HepG2 (cell line): Measurements from ENCODE around the gene PPP1R14D. TPM values are rescaled to one million over a fixed set of nuclear protein-coding genes. Genes with fewer than 3 reads are reported as not detected.

Experiments
- ELF3 ChIP-seq: IDR thresholded peaks from 2 replicates; pipeline ENCODE4 v1.6.1; 2016; ENCODE audit warnings: missing genetic modification reagents, missing compliant biosample characterization
- HNF4A ChIP-seq: sonication (generic); formaldehyde crosslinking; IDR thresholded peaks from 2 replicates; pipeline ENCODE4 v1.4.0; 2020; ENCODE audit warnings: missing genetic modification reagents
- ISL2 ChIP-seq: sonication (generic); formaldehyde crosslinking; IDR thresholded peaks from 2 replicates; pipeline ENCODE4 v1.5.0; 2020; ENCODE audit warnings: missing genetic modification reagents
- MAZ ChIP-seq, 2 experiments: sonication (generic) in 1 of 2; formaldehyde crosslinking in 1 of 2; IDR thresholded peaks; 2 replicates each; pipeline versions ENCODE4 v1.5.0 to v1.6.1; 2012 to 2020; ENCODE audit warnings: low read depth in 2 of 2, mild to moderate bottlenecking in 2 of 2, borderline replicate concordance in 1 of 2, improper control_type of control experiment in 1 of 2, low read length in 1 of 2, missing genetic modification reagents in 1 of 2, moderate library complexity in 1 of 2
- NFYB ChIP-seq: sonication (generic); formaldehyde crosslinking; IDR thresholded peaks from 2 replicates; pipeline ENCODE4 v1.4.0; 2020; ENCODE audit warnings: missing genetic modification reagents
- RXRB ChIP-seq: IDR thresholded peaks from 2 replicates; pipeline ENCODE4 v1.6.1; 2016; ENCODE audit warnings: borderline replicate concordance, missing genetic modification reagents, missing compliant biosample characterization
- SIN3B ChIP-seq: fragments of 150-350 bp; IDR thresholded peaks from 2 replicates; pipeline ENCODE4 v1.6.1; 2014; ENCODE audit warnings: low read length
- TEAD3 ChIP-seq: optimal IDR thresholded peaks from 2 replicates; pipeline ENCODE3; 2016; ENCODE audit warnings: borderline replicate concordance
- YEATS2 ChIP-seq: sonication (generic); formaldehyde crosslinking; IDR thresholded peaks from 2 replicates; pipeline ENCODE4 v1.4.0; 2020; ENCODE audit warnings: missing genetic modification reagents, borderline replicate concordance
- ZFAT ChIP-seq: sonication (generic); formaldehyde crosslinking; conservative IDR thresholded peaks from 2 replicates; pipeline ENCODE4 v1.8.1; 2023; ENCODE audit warnings: missing genetic modification reagents, inconsistent platforms
- ZNF224 ChIP-seq: sonication (generic); formaldehyde crosslinking; IDR thresholded peaks from 2 replicates; pipeline ENCODE4 v1.5.0; 2020; ENCODE audit warnings: mild to moderate bottlenecking, missing genetic modification reagents
- ZNF451 ChIP-seq: sonication (generic); formaldehyde crosslinking; IDR thresholded peaks from 2 replicates; pipeline ENCODE4 v1.5.0; 2020; ENCODE audit warnings: mild to moderate bottlenecking, missing genetic modification reagents
- ZNF788 ChIP-seq: sonication (generic); formaldehyde crosslinking; IDR thresholded peaks from 2 replicates; pipeline ENCODE4 v1.5.0; 2020; ENCODE audit warnings: mild to moderate bottlenecking, missing genetic modification reagents, borderline replicate concordance
- polyA plus RNA-seq, 8 experiments: library from polyadenylated mRNA; depleted of rRNA in 3 of 8; stranded (reverse) in 7 of 8; unstranded in 1 of 8; fragments of >200 nt; fragmentation: Illumina TruSeq in 4 of 8; extraction: Trizol in 4 of 8; gene quantifications; 2 replicates each; pipeline versions ENCODE4 v1.2.1 to v1.2.3, GENCODE V29; 2011 to 2016; ENCODE audit warnings: low read depth in 4 of 8, missing spikeins in 1 of 8, mixed read lengths in 1 of 8; ENCODE audit not compliant: insufficient read depth in 1 of 8
- total RNA-seq, 5 experiments: library from RNA; depleted of rRNA; stranded (reverse); fragments of >200 nt; fragmentation: Illumina TruSeq; extraction: Trizol; gene quantifications; 2 replicates each; pipeline ENCODE4 v1.2.3, GENCODE V29; 2016; ENCODE audit warnings: low read depth in 1 of 5
- TF ChIP-seq, protein P1 (sequence below): sonication (generic); formaldehyde crosslinking; IDR thresholded peaks from 2 replicates; pipeline ENCODE4 v1.8.0; 2022; ENCODE audit warnings: missing genetic modification reagents, mild to moderate bottlenecking, moderate library complexity, borderline replicate concordance
- TF ChIP-seq, protein P2 (sequence below), 2 experiments: sonication (generic) in 1 of 2; formaldehyde crosslinking in 1 of 2; IDR thresholded peaks; 2 replicates each; pipeline versions ENCODE4 v1.4.0 to v1.6.1; 2016 to 2020; ENCODE audit warnings: borderline replicate concordance in 1 of 2, low read depth in 1 of 2, mild to moderate bottlenecking in 1 of 2, missing genetic modification reagents in 1 of 2
- TF ChIP-seq, protein P3 (sequence below): sonication (generic); formaldehyde crosslinking; IDR thresholded peaks from 2 replicates; pipeline ENCODE4; 2020; ENCODE audit warnings: missing genetic modification reagents, mild to moderate bottlenecking, borderline replicate concordance

The PPP1R14D gene
- total and polyA plus RNA-seq, 2 of the 13 experiments (the other 11 are each of a cell fraction or from before 2014, with no cell fraction given), result 0.53 to 0.55 TPM

DNA sequence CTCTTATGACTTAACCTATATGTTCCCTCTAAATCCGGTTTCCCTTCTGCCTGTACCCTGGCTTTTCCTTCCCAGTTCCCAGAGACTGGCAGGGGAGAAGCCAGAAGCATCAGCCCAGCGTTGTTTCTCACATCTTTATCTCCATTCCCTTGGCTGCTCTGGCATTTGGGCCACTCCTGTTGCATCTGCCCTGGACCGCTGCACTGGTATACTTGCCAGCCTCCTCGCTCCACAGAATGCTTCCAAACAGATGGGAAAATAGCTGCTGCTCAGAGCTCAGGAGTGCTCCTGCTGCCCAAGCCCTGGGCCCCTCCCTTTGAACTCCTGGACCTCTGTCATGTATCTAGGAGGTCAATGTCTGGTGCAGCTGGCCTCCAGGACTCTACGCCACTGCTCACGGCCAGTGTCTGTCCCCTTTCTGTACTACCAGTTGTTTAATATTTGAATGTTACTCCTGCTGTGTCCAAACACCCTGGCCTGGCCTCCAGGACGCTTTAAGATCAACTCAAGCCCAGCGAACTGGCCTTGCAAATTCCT is 22.1 kb upstream of the PPP1R14D start (continued):
- peak; percentile 49 for TF ChIP-seq TEAD3 (CRISPR knock-in tag)
- 0 out of 2 replicates have a peak, but pooled peaks have one; percentile 15 for TF ChIP-seq ELF3 (CRISPR knock-in tag)
- TF ChIP-seq ZNF224 (CRISPR knock-in tag), result no peak
- no peak for TF ChIP-seq ISL2 (CRISPR knock-in tag)
- TF ChIP-seq RXRB (CRISPR knock-in tag), result peak; percentile 47; the same call in 1 of the 2 replicates
- TF ChIP-seq ZNF451, result no peak
- peak; percentile 77 for TF ChIP-seq HNF4A (CRISPR knock-in tag)
- no peak for TF ChIP-seq MAZ (IDR thresholded peaks at IDR 0.05; ENCODE audit: borderline replicate concordance, low read depth, low read length)
- 0 out of 2 replicates have a peak, but pooled peaks have one; percentile 26 for TF ChIP-seq MAZ (CRISPR knock-in tag; IDR thresholded peaks at IDR 0.05; ENCODE audit: low read depth)
- TF ChIP-seq, protein P1, sequence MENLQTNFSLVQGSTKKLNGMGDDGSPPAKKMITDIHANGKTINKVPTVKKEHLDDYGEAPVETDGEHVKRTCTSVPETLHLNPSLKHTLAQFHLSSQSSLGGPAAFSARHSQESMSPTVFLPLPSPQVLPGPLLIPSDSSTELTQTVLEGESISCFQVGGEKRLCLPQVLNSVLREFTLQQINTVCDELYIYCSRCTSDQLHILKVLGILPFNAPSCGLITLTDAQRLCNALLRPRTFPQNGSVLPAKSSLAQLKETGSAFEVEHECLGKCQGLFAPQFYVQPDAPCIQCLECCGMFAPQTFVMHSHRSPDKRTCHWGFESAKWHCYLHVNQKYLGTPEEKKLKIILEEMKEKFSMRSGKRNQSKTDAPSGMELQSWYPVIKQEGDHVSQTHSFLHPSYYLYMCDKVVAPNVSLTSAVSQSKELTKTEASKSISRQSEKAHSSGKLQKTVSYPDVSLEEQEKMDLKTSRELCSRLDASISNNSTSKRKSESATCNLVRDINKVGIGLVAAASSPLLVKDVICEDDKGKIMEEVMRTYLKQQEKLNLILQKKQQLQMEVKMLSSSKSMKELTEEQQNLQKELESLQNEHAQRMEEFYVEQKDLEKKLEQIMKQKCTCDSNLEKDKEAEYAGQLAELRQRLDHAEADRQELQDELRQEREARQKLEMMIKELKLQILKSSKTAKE, result peak; percentile 42; the same call in 1 of the 2 replicates
- TF ChIP-seq SIN3B, result no peak
- TF ChIP-seq, protein P2, sequence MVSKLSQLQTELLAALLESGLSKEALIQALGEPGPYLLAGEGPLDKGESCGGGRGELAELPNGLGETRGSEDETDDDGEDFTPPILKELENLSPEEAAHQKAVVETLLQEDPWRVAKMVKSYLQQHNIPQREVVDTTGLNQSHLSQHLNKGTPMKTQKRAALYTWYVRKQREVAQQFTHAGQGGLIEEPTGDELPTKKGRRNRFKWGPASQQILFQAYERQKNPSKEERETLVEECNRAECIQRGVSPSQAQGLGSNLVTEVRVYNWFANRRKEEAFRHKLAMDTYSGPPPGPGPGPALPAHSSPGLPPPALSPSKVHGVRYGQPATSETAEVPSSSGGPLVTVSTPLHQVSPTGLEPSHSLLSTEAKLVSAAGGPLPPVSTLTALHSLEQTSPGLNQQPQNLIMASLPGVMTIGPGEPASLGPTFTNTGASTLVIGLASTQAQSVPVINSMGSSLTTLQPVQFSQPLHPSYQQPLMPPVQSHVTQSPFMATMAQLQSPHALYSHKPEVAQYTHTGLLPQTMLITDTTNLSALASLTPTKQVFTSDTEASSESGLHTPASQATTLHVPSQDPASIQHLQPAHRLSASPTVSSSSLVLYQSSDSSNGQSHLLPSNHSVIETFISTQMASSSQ (IDR thresholded peaks at IDR 0.05; ENCODE audit: low read depth), result no peak
- TF ChIP-seq, protein P2 (CRISPR knock-in tag; IDR thresholded peaks at IDR 0.05; ENCODE audit: borderline replicate concordance), result no peak
- 0 out of 2 replicates have a peak, but pooled peaks have one; percentile 32 for TF ChIP-seq ZNF788
- TF ChIP-seq, protein P3, sequence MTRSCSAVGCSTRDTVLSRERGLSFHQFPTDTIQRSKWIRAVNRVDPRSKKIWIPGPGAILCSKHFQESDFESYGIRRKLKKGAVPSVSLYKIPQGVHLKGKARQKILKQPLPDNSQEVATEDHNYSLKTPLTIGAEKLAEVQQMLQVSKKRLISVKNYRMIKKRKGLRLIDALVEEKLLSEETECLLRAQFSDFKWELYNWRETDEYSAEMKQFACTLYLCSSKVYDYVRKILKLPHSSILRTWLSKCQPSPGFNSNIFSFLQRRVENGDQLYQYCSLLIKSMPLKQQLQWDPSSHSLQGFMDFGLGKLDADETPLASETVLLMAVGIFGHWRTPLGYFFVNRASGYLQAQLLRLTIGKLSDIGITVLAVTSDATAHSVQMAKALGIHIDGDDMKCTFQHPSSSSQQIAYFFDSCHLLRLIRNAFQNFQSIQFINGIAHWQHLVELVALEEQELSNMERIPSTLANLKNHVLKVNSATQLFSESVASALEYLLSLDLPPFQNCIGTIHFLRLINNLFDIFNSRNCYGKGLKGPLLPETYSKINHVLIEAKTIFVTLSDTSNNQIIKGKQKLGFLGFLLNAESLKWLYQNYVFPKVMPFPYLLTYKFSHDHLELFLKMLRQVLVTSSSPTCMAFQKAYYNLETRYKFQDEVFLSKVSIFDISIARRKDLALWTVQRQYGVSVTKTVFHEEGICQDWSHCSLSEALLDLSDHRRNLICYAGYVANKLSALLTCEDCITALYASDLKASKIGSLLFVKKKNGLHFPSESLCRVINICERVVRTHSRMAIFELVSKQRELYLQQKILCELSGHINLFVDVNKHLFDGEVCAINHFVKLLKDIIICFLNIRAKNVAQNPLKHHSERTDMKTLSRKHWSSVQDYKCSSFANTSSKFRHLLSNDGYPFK (CRISPR knock-in tag), result peak; percentile 20; the same call in 1 of the 2 replicates
- no peak for TF ChIP-seq YEATS2 (CRISPR knock-in tag)
- no peak for TF ChIP-seq NFYB (CRISPR knock-in tag)
- no peak for TF ChIP-seq ZFAT (CRISPR knock-in tag)
